ENCODE data around the gene UROC1.

- TF ChIP-seq FOXP2 (optimal IDR thresholded peaks at IDR 0.05; ENCODE audit: control extremely low read depth, extremely low read length, insufficient read depth) (no peak), EZH2 (IDR thresholded peaks at IDR 0.05) (no peak)
Observed at GRCh38 chr3:126475413-126476114, 42.0 kb downstream of the UROC1 start, which contains the start of gene ZXDC.

Measured in SK-N-MC (cell line).